ENCODE measurements around the gene IGSF9B.

GRCh38 chr11:133951327-133952198, 5.2 kb downstream of the IGSF9B start:
- TF ChIP-seq POLR2A (IDR thresholded peaks at IDR 0.05; ENCODE audit: low read depth) (no peak), CTCF (IDR thresholded peaks at IDR 0.05) (no peak)
